A673 (cell line): Measurements from ENCODE around the gene GPR82. TPM values are rescaled to one million over a fixed set of nuclear protein-coding genes. Genes with fewer than 3 reads are reported as not detected.

Experiments used
- BruUV-seq: library from RNA; stranded (reverse); fragments of 400-500 nt; replicated peaks from 2 replicates; lab custom pipeline; 2021; lab: Mats Ljungman, UMichigan
- CTCF ChIA-PET: fragments of 300-600 bp; sonication (Branson Sonifier 250); formaldehyde crosslinking; loops from one replicate; lab custom pipeline; 2022; ENCODE audit warnings: antibody characterized with exemption; lab: Charles Lee
- POLR2A ChIA-PET: fragments of 300-600 bp; sonication (Branson Sonifier 250); formaldehyde crosslinking; loops from one replicate; lab custom pipeline; 2022; ENCODE audit warnings: antibody characterized with exemption; ENCODE audit not compliant: low non-redundant PET; lab: Charles Lee
- DNase-seq: peaks from one replicate; pipeline ENCODE4 v3.0.0-alpha.2; 2015; ENCODE audit warnings: low spot score
- H3K27ac ChIP-seq: fragments of 200-600 bp; sonication (generic); 2 replicates; pipeline ENCODE4 v1.5.1; 2016; ENCODE audit warnings: mixed run types, low read depth, mild to moderate bottlenecking, mixed read lengths, antibody characterized with exemption, low read length; ENCODE audit not compliant: poor library complexity, severe bottlenecking
- H3K27me3 ChIP-seq: fragments of 200-600 bp; sonication (generic); replicated peaks from 2 replicates; pipeline ENCODE4 v1.6.1; 2017; ENCODE audit warnings: mixed run types, low read depth, mild to moderate bottlenecking, mixed read lengths, antibody characterized with exemption, low read length; ENCODE audit not compliant: insufficient read depth, poor library complexity
- H3K36me3 ChIP-seq: fragments of 200-600 bp; sonication (generic); 2 replicates; pipeline ENCODE4 v1.6.1; 2016; ENCODE audit warnings: mixed run types, mild to moderate bottlenecking, mixed read lengths, antibody characterized with exemption, low read length; ENCODE audit not compliant: insufficient read depth, poor library complexity, severe bottlenecking
- H3K4me1 ChIP-seq: fragments of 200-600 bp; sonication (generic); 2 replicates; pipeline ENCODE4 v1.6.1; 2017; ENCODE audit warnings: mixed run types, mild to moderate bottlenecking, mixed read lengths, antibody characterized with exemption, low read length; ENCODE audit not compliant: insufficient read depth, poor library complexity, severe bottlenecking
- H3K4me3 ChIP-seq: fragments of 200-600 bp; sonication (generic); 2 replicates; pipeline ENCODE4 v1.5.1; 2016; ENCODE audit warnings: low read depth, mixed run types, mild to moderate bottlenecking, mixed read lengths, low read length; ENCODE audit not compliant: poor library complexity, severe bottlenecking
- H3K9me3 ChIP-seq: fragments of 200-600 bp; sonication (generic); 2 replicates; pipeline ENCODE4 v1.6.1; 2016; ENCODE audit warnings: mixed run types, low read depth, mild to moderate bottlenecking, mixed read lengths, antibody characterized with exemption, low read length; ENCODE audit not compliant: poor library complexity, severe bottlenecking
- EZH2 ChIP-seq: fragments of 200-600 bp; sonication (generic); IDR thresholded peaks from 2 replicates; pipeline ENCODE4 v1.6.1; 2017; ENCODE audit warnings: borderline replicate concordance, low read depth, mild to moderate bottlenecking, mixed read lengths, antibody characterized with exemption, low read length; ENCODE audit not compliant: poor library complexity, severe bottlenecking
- intact Hi-C: fragments of 100-400 bp; cut with micrococcal nuclease; formaldehyde crosslinking; loops from one replicate; pipeline ENCODE4 v1.10.0; 2022; ENCODE audit not compliant: unreplicated experiment
- total RNA-seq: library from RNA; stranded (reverse); gene quantifications from 2 replicates; pipeline ENCODE4 v1.2.3, GENCODE V29; 2021
- TF ChIP-seq, protein P1 (sequence below): fragments of 300-800, 200-600 bp; sonication (generic); conservative IDR thresholded peaks from 2 replicates; pipeline ENCODE4 v1.5.1; 2017; ENCODE audit warnings: low read depth, mild to moderate bottlenecking, antibody characterized with exemption, low read length, moderate library complexity, mixed read lengths

The GPR82 gene
- total RNA-seq, 1 experiment from 2014 or later: not detected

DNA sequence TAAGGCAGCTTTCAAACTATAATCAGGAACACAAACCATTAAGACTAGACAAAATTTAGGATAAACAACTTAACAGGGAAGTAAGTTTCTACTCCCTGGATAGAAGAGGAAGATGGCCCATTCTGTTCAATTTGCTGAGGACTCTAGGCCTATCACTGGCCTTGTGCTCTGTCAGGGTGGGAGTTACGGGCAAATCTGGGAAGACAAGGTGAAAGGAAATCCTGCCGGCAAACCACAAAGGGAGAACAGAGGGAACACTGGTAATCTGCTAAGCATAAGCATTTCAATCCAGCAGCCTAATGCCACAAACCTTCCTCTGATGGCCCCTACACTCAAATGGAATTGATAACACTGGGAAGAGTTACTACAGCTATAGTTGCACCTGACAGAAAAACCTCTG, 8.3 kb downstream of the GPR82 start:
- Histone ChIP-seq H3K27ac (no peak overlapping the region), H3K9me3 (no peaks in the 10 kb centered on the region), H3K4me3 (no peak overlapping the region), H3K27me3 (no peaks in the 10 kb centered on the region), H3K4me1 (no peaks in the 10 kb centered on the region), H3K36me3 (no peaks in the 10 kb centered on the region)
- ChIA-PET POLR2A (no interaction called here), CTCF (no interaction called here)
- no TSS peak for BruUV-seq
- TF ChIP-seq, protein P1, sequence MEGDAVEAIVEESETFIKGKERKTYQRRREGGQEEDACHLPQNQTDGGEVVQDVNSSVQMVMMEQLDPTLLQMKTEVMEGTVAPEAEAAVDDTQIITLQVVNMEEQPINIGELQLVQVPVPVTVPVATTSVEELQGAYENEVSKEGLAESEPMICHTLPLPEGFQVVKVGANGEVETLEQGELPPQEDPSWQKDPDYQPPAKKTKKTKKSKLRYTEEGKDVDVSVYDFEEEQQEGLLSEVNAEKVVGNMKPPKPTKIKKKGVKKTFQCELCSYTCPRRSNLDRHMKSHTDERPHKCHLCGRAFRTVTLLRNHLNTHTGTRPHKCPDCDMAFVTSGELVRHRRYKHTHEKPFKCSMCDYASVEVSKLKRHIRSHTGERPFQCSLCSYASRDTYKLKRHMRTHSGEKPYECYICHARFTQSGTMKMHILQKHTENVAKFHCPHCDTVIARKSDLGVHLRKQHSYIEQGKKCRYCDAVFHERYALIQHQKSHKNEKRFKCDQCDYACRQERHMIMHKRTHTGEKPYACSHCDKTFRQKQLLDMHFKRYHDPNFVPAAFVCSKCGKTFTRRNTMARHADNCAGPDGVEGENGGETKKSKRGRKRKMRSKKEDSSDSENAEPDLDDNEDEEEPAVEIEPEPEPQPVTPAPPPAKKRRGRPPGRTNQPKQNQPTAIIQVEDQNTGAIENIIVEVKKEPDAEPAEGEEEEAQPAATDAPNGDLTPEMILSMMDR: no peak
- TF ChIP-seq EZH2: no peak
- no peak for DNase-seq
- intact Hi-C loops: loop anchor here (10.0 kb wide), 1 partner anchor 177 kb away; no protein-coding TSS in a partner anchor

DNA sequence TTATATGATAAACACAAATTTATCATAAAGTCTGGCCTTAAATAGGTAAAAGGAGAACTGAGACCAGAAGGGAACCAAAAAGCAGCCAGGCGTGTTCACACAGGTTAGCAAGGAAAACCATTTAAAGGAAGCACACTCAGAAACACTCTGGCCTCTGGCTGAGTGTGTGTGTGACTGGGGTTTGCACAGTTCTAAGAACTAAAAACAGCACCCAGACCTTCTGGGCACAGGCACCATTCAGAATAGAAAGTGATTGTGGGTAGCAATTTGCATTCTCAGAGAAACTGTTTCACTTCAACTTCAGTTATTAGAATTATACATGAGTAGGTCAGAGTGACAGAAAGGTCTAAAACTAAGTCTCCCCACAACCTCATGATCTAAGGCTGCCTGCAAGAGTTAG, 10.0 kb downstream of the GPR82 start:
- H3K27ac ChIP-seq: no peak overlapping the region
- ChIA-PET POLR2A (no interaction called here), CTCF (no interaction called here)
- no peaks in the 10 kb centered on the region for H3K4me1 ChIP-seq
- peaks cover 5% of the 10 kb centered on the region for H3K27me3 ChIP-seq
- TF ChIP-seq, protein P1: no peak
- TF ChIP-seq EZH2: no peak
- no peak for DNase-seq
- intact Hi-C loops: loop anchor here (10.0 kb wide), 1 partner anchor 179 kb away; no protein-coding TSS in a partner anchor
- no peak overlapping the region for H3K4me3 ChIP-seq
- H3K36me3 ChIP-seq: no peaks in the 10 kb centered on the region
- BruUV-seq: no TSS peak
- no peaks in the 10 kb centered on the region for H3K9me3 ChIP-seq

DNA sequence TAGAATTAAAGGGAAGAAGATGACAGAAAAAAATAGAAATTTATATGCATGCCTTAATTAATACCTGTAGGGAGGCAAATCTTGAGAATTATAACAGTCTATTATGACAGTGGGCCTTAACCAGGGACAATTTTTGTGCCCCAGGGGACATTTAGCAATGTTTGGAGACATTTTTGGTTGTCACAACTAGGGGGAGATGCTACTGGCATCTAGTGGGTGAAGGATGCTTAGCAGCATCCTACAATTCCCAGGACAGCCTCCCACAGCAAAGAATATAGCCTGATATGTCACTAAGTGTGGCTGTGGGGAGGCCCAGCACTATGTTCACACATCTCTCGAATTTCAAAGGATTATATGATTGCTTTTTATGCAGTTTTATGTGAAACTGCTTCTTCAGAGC, 10.5 kb downstream of the GPR82 start:
- intact Hi-C loops: loop anchor here (10.0 kb wide), 1 partner anchor 180 kb away; no protein-coding TSS in a partner anchor
- TF ChIP-seq, protein P1: peak; percentile 57
- no peak for TF ChIP-seq EZH2

More for the DNA sequence above, 10.5 kb downstream of the GPR82 start:
- no TSS peak for BruUV-seq
- DNase-seq: peak; percentile 65
- Histone ChIP-seq H3K9me3 (no peaks in the 10 kb centered on the region), H3K27me3 (peaks cover 9% of the 10 kb centered on the region), H3K4me3 (no peak overlapping the region), H3K36me3 (no peaks in the 10 kb centered on the region), H3K4me1 (no peaks in the 10 kb centered on the region), H3K27ac (no peak overlapping the region)
- ChIA-PET CTCF (no interaction called here), POLR2A (no interaction called here)
